Tibial artery (tissue), 4 donors: ENCODE measurements around the gene RPRD1B.
"Not testable (repeated sequence)": the region's sequence is repeated elsewhere in the genome, so short reads cannot be mapped to it uniquely, and the experiment has no call there.

Source experiments
- DNase-seq, 2 donors: peaks; one replicate each; pipeline ENCODE4 v3.0.0-alpha.2; 2019
- H3K27ac ChIP-seq, 2 donors: fragments of 200-600 bp; sonication (generic) in 1 of 2; 1 replicate in 1 of 2; 2 replicates in 1 of 2; pipeline ENCODE4 v1.5.1; 2018 to 2019; ENCODE audit warnings: mild to moderate bottlenecking in 1 of 2
- H3K27me3 ChIP-seq, 2 donors: fragments of 200-600 bp; sonication (generic) in 1 of 2; one replicate each; pipeline versions ENCODE4 v1.5.1 to v1.6.0; 2016 to 2019
- H3K36me3 ChIP-seq, 3 donors: fragments of 200-600 bp; sonication (generic) in 2 of 3; one replicate each; pipeline ENCODE4 v1.5.1; 2016 to 2019; ENCODE audit warnings: mild to moderate bottlenecking in 2 of 3
- H3K4me1 ChIP-seq, 4 donors: fragments of 200-600 bp; sonication (generic) in 2 of 4; 1 replicate in 3 of 4; 2 replicates in 1 of 4; pipeline ENCODE4 v1.5.1; 2016 to 2019
- H3K4me3 ChIP-seq, 2 donors: fragments of 200-600 bp; sonication (generic) in 1 of 2; 1 replicate in 1 of 2; 2 replicates in 1 of 2; pipeline ENCODE4 v1.5.1; 2018 to 2019; ENCODE audit warnings: mild to moderate bottlenecking in 2 of 2
- H3K9me3 ChIP-seq, 3 donors: fragments of 200-600 bp; sonication (generic) in 1 of 3; one replicate each; pipeline ENCODE4 v1.5.1; 2016 to 2019
- CTCF ChIP-seq, 2 experiments: fragments of 200-600 bp in 1 of 2; fragments of 450-650 bp in 1 of 2; IDR thresholded peaks; one replicate each; pipeline ENCODE4 v1.5.1; 2017 to 2019; ENCODE audit warnings: antibody characterized with exemption in 2 of 2, mild to moderate bottlenecking in 1 of 2, moderate library complexity in 1 of 2
- intact Hi-C: fragments of 100-400 bp; cut with DNase I; formaldehyde crosslinking; loops from one replicate; pipeline ENCODE4 v1.15.0; 2023; ENCODE audit warnings: low total_unique reads

The RPRD1B gene

GRCh38 chr20:38002422-38002821, 31.1 kb upstream of the RPRD1B start:
- intact Hi-C loops = no loop called here
- no peak overlapping the region for H3K4me3 ChIP-seq
- peaks cover 54 to 77% (median 61%) of the 10 kb centered on the region in 3 donors for H3K36me3 ChIP-seq
- no peak for TF ChIP-seq CTCF (IDR thresholded peaks at IDR 0.05)
- H3K27me3 ChIP-seq = no peaks in the 10 kb centered on the region
- H3K4me1 ChIP-seq = no peaks in the 10 kb centered on the region
- H3K9me3 ChIP-seq = no peaks in the 10 kb centered on the region
- DNase-seq = no peak
- H3K27ac ChIP-seq = no peak overlapping the region

GRCh38 chr20:38004416-38004815, 29.1 kb upstream of the RPRD1B start:
- H3K36me3 ChIP-seq = peaks cover 34 to 57% (median 41%) of the 10 kb centered on the region in 3 donors

DNA sequence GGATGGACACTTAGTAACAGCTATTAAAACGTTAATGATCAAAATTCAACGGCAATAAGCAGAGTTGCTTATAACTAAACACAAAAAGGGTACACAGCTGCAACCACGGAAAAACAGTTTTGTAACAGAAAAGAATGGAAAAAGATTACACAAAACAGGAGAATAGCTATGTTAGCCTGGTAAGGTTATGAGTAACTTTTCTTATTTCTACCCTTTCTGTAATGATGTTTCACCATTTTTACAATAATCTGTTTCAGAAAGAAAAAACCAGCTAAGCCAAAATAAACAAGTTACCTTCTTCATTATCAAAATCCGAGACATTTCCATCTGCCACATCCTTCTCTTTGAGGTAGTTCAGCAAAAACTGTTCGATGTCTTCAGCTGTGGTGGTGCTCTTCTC, 27.6 kb upstream of the RPRD1B start:
- Histone ChIP-seq H3K9me3 (no peaks in the 10 kb centered on the region), H3K4me3 (no peak overlapping the region), H3K27ac (no peak overlapping the region), H3K4me1 (no peaks in the 10 kb centered on the region), H3K27me3 (no peaks in the 10 kb centered on the region), H3K36me3 (peaks cover 23 to 52% (median 27%) of the 10 kb centered on the region in 3 donors)
- intact Hi-C loops = no loop called here
- no peak for TF ChIP-seq CTCF (IDR thresholded peaks at IDR 0.05)
- no peak for DNase-seq

More at GRCh38 chr20:38004416-38004815, 29.1 kb upstream of the RPRD1B start:
- intact Hi-C loops = no loop called here
- Histone ChIP-seq H3K4me3 (no peak overlapping the region), H3K27me3 (no peaks in the 10 kb centered on the region), H3K4me1 (no peaks in the 10 kb centered on the region), H3K27ac (no peak overlapping the region), H3K9me3 (no peaks in the 10 kb centered on the region)
- no peak for TF ChIP-seq CTCF (IDR thresholded peaks at IDR 0.05)
- no peak for DNase-seq

GRCh38 chr20:38007526-38007925, 26.0 kb upstream of the RPRD1B start:
- DNase-seq = no peak
- Histone ChIP-seq H3K36me3 (peaks cover 18 to 52% (median 29%) of the 10 kb centered on the region in 3 donors), H3K4me1 (no peaks in the 10 kb centered on the region)

GRCh38 chr20:38008233-38008944, 25.2 kb upstream of the RPRD1B start:
- no peak overlapping the region for H3K27ac ChIP-seq
- no peak for TF ChIP-seq CTCF (IDR thresholded peaks at IDR 0.05)

More at GRCh38 chr20:38007526-38007925, 26.0 kb upstream of the RPRD1B start:
- TF ChIP-seq CTCF (IDR thresholded peaks at IDR 0.05) = no peak
- H3K9me3 ChIP-seq = no peaks in the 10 kb centered on the region
- H3K27me3 ChIP-seq = no peaks in the 10 kb centered on the region
- H3K4me3 ChIP-seq = no peak overlapping the region
- no peak overlapping the region for H3K27ac ChIP-seq
- intact Hi-C loops = no loop called here

GRCh38 chr20:38009416-38009815, 24.1 kb upstream of the RPRD1B start:
- H3K4me1 ChIP-seq, H3K27me3 ChIP-seq, H3K9me3 ChIP-seq, intact Hi-C loops, H3K4me3 ChIP-seq, H3K27ac ChIP-seq, DNase-seq: not testable (repeated sequence)
- peaks cover 26 to 51% (median 39%) of the 10 kb centered on the region in 3 donors for H3K36me3 ChIP-seq

More at GRCh38 chr20:38008233-38008944, 25.2 kb upstream of the RPRD1B start:
- Histone ChIP-seq H3K27me3 (no peaks in the 10 kb centered on the region), H3K36me3 (peaks cover 23 to 52% (median 33%) of the 10 kb centered on the region in 3 donors), H3K9me3 (no peaks in the 10 kb centered on the region), H3K4me3 (no peak overlapping the region), H3K4me1 (no peaks in the 10 kb centered on the region)
- no peak for DNase-seq
- intact Hi-C loops = no loop called here
